ENCODE data around the gene DMKN.

Gene DMKN

DNA sequence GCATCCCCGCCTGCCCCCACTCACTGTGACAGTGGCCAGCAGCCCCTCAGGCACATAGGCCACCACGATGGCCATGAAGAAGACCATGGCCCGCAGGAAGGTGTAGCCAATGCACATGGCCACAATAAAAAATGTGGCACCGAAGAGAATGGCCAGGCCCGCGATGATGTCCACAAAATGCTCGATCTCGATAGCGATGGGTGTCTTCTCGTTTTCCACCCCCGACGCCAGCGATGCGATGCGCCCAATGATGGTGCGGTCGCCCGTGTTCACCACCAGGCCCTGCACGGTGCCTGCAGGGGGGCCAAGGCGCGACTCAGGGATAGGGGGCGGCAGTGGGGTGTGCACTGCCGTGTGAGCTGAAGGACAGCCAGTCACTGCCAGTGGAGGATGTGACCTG is 46.3 kb upstream of the DMKN start:
- H3K27me3 ChIP-seq (ENCODE audit: insufficient read depth, poor library complexity, severe bottlenecking), result peaks cover 11% of the 10 kb centered on the region
- TF ChIP-seq SPI1 (IDR thresholded peaks at IDR 0.05; ENCODE audit: borderline replicate concordance, low read depth) (no peak), CTCF (IDR thresholded peaks at IDR 0.05; ENCODE audit: insufficient read depth, low read length) (no peak), POLR2AphosphoS5 (IDR thresholded peaks at IDR 0.05; ENCODE audit: low read depth) (no peak), GABPA (IDR thresholded peaks at IDR 0.05; ENCODE audit: low read depth) (no peak)
- TF ChIP-seq, protein P1, sequence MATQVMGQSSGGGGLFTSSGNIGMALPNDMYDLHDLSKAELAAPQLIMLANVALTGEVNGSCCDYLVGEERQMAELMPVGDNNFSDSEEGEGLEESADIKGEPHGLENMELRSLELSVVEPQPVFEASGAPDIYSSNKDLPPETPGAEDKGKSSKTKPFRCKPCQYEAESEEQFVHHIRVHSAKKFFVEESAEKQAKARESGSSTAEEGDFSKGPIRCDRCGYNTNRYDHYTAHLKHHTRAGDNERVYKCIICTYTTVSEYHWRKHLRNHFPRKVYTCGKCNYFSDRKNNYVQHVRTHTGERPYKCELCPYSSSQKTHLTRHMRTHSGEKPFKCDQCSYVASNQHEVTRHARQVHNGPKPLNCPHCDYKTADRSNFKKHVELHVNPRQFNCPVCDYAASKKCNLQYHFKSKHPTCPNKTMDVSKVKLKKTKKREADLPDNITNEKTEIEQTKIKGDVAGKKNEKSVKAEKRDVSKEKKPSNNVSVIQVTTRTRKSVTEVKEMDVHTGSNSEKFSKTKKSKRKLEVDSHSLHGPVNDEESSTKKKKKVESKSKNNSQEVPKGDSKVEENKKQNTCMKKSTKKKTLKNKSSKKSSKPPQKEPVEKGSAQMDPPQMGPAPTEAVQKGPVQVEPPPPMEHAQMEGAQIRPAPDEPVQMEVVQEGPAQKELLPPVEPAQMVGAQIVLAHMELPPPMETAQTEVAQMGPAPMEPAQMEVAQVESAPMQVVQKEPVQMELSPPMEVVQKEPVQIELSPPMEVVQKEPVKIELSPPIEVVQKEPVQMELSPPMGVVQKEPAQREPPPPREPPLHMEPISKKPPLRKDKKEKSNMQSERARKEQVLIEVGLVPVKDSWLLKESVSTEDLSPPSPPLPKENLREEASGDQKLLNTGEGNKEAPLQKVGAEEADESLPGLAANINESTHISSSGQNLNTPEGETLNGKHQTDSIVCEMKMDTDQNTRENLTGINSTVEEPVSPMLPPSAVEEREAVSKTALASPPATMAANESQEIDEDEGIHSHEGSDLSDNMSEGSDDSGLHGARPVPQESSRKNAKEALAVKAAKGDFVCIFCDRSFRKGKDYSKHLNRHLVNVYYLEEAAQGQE (IDR thresholded peaks at IDR 0.05; ENCODE audit: insufficient replicate concordance, low read depth), result no peak
- no peak for DNase-seq (ENCODE audit: low read depth in 1 of 2, low spot score in 1 of 2)
- H3K4me3 ChIP-seq (replicated peaks; ENCODE audit: insufficient read depth, low read length), result no peak overlapping the region
- no peak overlapping the region for H3K27ac ChIP-seq (replicated peaks)

GRCh38 chr19:35559281-35559659 is 45.8 kb upstream of the DMKN start:
- TF ChIP-seq, protein P1 (IDR thresholded peaks at IDR 0.05; ENCODE audit: insufficient replicate concordance, low read depth), result peak; percentile 91
- TF ChIP-seq SPI1 (IDR thresholded peaks at IDR 0.05; ENCODE audit: borderline replicate concordance, low read depth), result no peak
- Histone ChIP-seq H3K27ac (replicated peaks) (no peak overlapping the region), H3K27me3 (ENCODE audit: insufficient read depth, poor library complexity, severe bottlenecking) (peaks cover 11% of the 10 kb centered on the region), H3K4me3 (replicated peaks; ENCODE audit: insufficient read depth, low read length) (no peak overlapping the region)
- DNase-seq (ENCODE audit: low read depth in 1 of 2, low spot score in 1 of 2), result peak in 1 of 2 experiments; percentile 69

DNA sequence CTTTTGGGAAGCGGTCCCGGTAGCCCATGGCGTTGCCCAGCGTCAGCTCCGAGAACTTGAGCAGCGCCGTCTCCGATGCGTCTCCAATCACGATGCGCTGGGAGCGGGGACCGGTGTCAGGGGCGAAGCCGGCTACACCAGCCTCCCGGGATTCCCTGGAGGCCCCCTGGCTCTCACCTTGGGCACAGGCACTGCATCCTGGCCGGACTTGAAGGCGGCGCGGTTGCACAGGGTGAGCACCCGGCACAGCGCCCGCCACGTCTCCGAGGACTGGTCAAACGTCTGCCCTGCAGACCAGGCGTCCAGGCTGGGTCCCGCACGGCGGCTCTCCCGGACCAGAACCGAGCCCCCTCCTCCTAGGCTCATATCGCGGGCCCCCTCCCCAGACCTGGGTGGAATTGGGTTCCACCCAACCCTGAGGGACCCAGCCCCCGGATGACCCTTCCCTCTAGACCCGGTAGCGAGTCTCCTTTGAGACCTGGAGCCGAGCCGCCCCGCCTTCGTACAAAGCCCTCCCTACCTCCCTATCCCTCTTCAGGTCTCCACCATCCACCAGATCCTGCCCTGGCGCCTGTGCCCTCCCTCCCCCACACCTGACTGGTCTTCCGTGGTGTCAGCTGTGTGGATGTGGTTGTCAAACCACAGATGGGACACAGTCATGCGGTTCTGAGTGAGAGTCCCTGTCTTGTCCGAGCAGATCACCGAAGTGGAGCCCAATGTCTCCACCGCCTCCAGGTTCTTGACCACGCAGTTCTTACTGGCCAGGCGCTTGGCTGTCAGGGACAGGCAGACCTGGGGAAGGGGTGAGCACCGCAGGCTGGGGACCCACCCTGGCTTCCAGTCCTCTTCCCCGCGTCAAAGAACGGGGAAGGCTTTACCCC is 45.2 kb upstream of the DMKN start:
- Histone ChIP-seq H3K27ac (replicated peaks) (no peak overlapping the region), H3K27me3 (ENCODE audit: insufficient read depth, poor library complexity, severe bottlenecking) (peaks cover 11% of the 10 kb centered on the region), H3K4me3 (replicated peaks; ENCODE audit: insufficient read depth, low read length) (no peak overlapping the region)
- TF ChIP-seq POLR2AphosphoS5 (IDR thresholded peaks at IDR 0.05; ENCODE audit: low read depth) (no peak), SPI1 (IDR thresholded peaks at IDR 0.05; ENCODE audit: borderline replicate concordance, low read depth) (no peak), CTCF (IDR thresholded peaks at IDR 0.05; ENCODE audit: insufficient read depth, low read length) (no peak), GABPA (IDR thresholded peaks at IDR 0.05; ENCODE audit: low read depth) (no peak)
- TF ChIP-seq, protein P1 (IDR thresholded peaks at IDR 0.05; ENCODE audit: insufficient replicate concordance, low read depth), result no peak
- DNase-seq (ENCODE audit: low read depth in 1 of 2, low spot score in 1 of 2), result no peak

Data from HL-60 (cell line).